ENCODE data around the gene PARD3B. TPM values are rescaled to one million over a fixed set of nuclear protein-coding genes. Genes with fewer than 3 reads are reported as not detected.

PARD3B gene
- total RNA-seq, 1 experiment from 2014 or later: 0.37 TPM

DNA sequence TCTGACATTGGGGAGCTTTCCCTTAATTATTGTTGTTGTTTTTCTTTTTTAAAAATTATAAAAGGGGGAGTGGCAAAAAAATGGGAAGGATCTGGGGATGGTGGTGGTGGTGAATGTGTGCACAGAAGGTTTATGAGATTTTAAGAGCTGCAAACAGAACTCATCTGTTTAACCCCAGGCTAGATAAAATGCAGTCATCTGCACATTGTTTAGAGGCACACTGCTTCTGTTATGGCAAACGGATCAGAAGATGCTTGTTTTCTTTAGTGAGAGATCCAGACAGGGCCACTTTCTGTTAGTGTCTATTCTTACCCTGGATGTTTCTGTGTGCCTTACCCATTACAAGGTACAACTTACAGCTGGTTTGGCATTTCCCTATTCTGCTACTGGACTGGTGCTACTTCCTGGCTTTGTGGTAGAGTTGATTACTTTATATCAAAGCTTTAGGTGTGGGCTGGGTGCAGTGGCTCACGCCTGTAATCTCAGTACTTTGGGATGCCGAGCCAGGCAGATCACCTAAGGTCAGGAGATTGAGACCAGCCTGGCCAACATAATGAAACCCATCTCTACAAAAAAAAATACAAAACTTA, 1068.8 kb downstream of the PARD3B start:
- in situ Hi-C loops (cut with HindIII; ENCODE audit: low pct_unique_long_range_greater_than_20kb, low sequenced_read_pairs): no loop called here
- no peak for DNase-seq (ENCODE audit: low read depth, low spot score)

DNA sequence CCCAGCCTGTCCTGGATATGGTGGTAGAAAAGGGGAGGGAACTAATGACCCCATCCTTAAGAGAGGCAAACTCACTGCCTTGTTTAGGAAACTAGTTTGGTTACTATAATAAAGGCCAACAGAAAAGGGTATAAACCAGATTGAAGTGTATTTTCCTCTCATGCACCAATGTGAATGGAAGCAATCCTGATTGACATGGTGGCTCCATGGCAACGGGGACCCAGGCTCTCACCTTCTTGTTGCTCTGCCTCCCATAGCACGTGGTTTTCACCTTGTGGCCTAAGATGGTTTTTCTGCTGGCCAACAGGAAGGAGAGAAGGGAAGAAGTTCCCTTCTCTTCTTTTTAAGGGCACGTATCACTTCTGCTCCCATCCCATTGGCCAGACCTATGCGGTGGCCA, 1069.7 kb downstream of the PARD3B start:
- in situ Hi-C loops (cut with HindIII; ENCODE audit: low pct_unique_long_range_greater_than_20kb, low sequenced_read_pairs): no loop called here
- DNase-seq (ENCODE audit: low read depth, low spot score): no peak

DNA sequence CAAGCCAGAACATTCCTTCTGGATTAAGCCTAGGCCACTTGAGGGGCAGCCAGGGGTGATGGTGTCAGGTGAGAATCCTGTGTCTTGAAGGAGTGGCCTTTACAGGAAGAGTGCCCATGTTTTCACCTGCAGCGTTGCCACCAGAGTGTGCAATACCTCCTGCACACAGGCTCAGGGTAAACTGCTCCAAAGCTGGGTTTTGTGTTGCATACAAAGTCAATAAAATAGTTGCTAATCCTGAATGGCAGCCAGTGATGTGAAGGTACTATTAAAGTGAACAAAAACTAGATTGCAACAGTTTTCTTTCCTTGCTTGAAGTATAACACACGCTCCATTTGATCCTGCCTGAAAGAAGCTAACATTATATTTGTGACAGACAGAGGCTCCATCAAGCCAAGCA, 1072.6 kb downstream of the PARD3B start:
- no peak for DNase-seq (ENCODE audit: low read depth, low spot score)
- in situ Hi-C loops (cut with HindIII; ENCODE audit: low pct_unique_long_range_greater_than_20kb, low sequenced_read_pairs): no loop called here

DNA sequence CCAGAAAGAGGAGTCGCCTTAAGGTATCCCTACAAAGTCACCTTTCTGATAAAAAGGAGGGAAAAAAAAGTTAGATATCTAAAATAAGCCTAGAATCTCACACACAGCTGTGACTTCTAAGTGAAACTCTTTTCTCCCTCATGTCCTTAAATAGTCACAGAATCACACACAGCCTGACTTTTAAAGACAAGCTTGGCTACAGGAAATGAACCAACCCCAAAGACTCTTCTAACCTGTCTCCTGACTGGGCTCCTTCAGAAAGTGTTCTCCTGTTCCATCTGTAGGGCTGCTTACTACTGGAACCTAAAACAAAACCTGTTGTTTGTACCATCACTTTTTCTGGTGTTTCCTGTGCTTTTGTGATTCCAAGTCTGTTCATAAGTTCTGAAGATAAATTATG, 1074.3 kb downstream of the PARD3B start:
- DNase-seq (ENCODE audit: low read depth, low spot score): no peak
- in situ Hi-C loops (cut with HindIII; ENCODE audit: low pct_unique_long_range_greater_than_20kb, low sequenced_read_pairs): no loop called here

DNA sequence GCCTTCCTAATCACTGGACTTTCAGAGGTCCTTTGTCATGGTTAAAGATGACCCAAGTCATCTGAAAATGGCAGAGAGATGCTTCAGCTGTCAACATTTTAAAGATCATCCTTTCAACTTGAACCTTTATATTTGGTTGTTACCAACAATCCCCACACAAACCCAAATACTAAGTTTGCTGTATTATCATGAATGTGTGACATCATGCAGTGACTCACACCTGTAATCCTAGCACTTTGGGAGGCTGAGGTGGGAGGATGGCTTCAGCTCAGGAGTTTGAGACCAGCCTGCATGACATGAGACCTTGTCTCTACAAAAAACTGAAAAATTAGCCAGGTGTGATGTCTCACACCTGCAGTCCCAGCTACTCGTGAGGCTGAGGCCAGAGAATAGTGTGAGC, 1081.8 kb downstream of the PARD3B start:
- no peak for DNase-seq (ENCODE audit: low read depth, low spot score)
- in situ Hi-C loops (cut with HindIII; ENCODE audit: low pct_unique_long_range_greater_than_20kb, low sequenced_read_pairs): no loop called here

DNA sequence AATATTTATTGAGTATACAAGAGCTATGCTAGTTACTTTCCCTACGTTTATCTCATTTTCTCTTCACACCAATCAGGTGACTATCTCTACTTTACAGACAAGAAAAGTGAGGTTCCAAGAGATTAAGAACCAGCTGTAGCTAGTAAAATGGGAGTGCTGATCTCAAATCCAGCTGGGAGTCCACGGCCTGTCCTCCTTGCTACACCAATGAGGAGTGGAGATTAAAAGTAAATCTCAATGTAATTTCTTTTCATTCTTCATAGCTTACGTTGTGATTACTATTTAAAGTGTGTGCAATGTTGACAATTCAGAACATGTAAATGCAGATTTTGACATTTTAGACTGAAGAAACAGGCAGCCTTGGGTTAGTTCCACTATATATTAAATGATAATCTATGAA, 1083.1 kb downstream of the PARD3B start:
- no peak for DNase-seq (ENCODE audit: low read depth, low spot score)
- in situ Hi-C loops (cut with HindIII; ENCODE audit: low pct_unique_long_range_greater_than_20kb, low sequenced_read_pairs): no loop called here

DNA sequence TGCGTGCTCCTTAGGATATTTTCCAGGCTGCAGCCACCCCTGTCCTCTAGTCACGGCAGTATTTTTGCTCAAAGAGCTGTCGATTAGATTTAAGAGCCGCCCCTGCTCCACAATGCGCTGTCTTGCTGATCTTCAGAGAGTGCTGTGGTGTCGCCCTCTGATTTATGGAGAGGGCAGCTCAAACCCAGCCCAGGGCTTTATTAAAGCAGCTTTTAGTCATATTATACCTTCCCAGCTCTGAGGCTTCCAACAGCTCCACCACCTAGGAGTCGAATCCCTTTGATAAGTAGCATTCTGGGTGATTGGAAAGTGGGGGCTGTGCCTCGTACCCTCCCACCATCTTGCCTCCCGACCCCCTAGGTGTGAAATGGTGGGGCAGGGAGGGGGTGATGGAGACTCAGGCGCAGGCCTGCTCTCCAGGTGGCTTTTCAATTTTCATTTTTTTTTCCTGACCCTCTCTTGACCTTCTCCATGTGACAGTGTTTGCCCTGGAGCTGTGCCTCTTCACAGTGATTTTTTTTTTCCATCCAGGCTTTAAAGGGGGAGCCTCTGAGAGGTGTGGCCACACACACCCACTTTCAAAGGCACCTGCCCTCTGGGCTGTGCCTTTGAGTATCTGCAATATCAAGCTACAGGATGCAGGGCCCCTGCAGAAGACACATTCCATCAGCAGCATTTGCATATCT, 1084.0 kb downstream of the PARD3B start:
- in situ Hi-C loops (cut with HindIII; ENCODE audit: low pct_unique_long_range_greater_than_20kb, low sequenced_read_pairs): no loop called here
- no peak for DNase-seq (ENCODE audit: low read depth, low spot score)

DNA sequence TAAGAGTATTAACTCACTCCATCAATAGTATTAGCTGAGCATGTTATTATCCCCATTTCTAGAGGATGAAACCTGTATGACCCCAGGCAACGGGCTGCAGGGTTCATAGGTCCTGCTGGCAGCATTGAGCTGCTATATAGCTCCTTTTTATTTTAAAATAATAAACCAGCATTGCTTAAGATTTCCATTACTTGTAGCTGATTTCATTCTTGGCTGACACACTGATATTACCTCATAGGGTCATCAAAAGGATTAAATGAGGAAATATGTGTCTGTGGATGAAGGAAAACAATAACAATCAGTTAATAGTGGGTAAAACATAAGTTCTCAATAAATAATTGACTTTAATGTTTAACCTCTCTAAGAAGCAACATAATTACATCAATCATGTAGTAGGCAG, 1088.7 kb downstream of the PARD3B start:
- no peak for DNase-seq (ENCODE audit: low read depth, low spot score)
- in situ Hi-C loops (cut with HindIII; ENCODE audit: low pct_unique_long_range_greater_than_20kb, low sequenced_read_pairs): no loop called here

DNA sequence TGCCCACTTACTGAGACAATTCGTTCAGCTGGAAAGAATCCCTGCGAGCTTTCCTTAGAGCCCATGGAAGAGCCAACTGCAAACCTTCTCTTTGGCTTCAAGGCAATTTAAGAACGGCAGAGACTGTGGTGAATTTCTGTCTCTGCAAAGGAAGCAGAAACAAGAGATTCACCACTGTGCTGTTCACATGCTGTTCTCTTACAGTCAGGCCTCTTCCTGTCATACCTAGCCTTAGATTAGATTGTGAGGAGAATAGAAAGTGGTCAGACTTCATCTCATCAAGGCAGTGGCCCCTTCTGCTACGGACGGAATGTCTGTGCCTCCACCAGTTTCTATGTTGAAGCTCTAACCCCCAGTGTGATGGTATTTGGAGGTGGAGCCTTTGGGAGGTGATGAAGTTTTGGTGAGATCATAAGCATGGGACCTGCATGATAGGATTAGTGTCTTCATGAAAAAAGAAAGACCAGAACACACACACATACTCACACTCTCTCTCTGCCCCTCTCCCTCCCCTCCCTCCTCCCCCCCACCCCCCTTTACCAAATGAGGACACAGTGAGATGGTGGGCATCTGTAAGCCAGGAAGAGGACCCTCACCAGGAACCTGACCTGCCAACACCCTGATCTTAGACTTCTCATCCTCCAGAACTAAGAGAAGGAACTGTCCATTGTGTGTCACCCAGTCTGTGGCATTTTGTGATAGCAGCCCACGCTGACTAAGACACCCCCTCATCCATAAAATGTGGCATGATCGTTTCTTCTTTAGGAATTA, 1091.5 kb downstream of the PARD3B start:
- DNase-seq (ENCODE audit: low read depth, low spot score): no peak
- in situ Hi-C loops (cut with HindIII; ENCODE audit: low pct_unique_long_range_greater_than_20kb, low sequenced_read_pairs): no loop called here

DNA sequence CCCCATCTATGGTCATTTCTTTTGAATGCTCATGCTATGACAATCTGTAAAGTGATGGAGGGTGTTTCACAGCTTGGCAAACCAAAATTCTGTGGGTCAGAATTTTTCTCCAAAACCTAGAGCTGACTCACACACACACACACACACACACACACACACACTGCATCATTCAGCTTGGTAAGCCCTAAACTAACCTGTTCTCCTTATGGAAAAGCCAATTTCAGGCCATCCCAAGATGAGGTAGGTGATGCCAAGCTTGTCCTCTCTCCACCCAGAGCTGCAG, 1092.0 kb downstream of the PARD3B start:
- in situ Hi-C loops (cut with HindIII; ENCODE audit: low pct_unique_long_range_greater_than_20kb, low sequenced_read_pairs): no loop called here
- DNase-seq (ENCODE audit: low read depth, low spot score): no peak

DNA sequence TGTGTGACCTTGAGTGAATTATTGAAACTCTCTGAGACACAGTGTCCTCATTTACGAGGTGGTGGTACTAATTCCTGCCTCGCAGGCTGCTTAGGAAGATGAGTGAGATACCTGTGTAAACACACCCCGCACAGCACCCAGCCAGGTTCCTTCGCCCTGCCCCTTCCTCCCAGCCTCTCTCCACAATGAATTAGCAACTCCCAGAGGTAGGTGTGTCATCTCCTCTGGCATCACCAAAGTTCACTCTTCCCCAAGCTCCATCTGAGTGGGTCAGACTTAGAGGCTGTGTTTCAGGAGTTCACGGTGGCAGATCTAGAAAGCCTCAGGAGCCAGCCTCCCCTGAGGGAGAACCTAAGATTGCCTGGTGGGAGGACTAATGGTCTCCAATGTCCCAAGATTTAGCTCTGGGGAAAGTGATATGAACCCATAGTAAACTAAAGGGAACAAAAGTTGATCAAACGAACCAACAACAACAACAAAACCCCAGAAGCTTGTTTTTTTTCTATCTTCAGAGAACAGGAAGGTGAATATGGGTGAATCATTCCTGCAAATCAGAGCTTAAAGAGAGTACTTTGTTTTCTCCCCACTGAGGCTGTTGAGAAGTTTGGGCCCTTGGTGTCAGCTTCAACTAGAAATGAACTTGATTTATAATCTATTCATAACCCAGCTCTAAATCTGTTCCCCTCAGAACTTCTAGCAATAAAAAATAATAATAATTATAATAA, 1092.7 kb downstream of the PARD3B start:
- no peak for DNase-seq (ENCODE audit: low read depth, low spot score)
- in situ Hi-C loops (cut with HindIII; ENCODE audit: low pct_unique_long_range_greater_than_20kb, low sequenced_read_pairs): no loop called here

DNA sequence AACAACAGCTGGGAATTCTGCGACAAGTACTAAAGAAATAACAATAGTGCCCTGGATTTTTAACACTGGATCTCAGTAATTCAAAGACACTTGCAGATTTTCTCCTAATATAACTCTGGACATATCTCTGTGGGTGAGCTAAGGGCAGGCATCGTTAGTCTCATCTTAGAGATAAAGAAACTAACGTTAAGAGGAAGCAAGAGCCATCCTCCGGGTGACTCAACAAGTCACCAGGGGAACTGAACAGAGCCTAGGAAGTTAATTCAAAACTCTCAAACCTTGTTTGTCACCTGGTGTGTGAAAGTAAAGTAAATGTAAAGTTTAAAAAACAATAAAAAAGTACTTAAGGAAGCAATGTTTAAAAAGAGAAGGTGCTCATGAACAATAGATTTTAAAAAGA, 1095.4 kb downstream of the PARD3B start:
- DNase-seq (ENCODE audit: low read depth, low spot score): no peak

DNA sequence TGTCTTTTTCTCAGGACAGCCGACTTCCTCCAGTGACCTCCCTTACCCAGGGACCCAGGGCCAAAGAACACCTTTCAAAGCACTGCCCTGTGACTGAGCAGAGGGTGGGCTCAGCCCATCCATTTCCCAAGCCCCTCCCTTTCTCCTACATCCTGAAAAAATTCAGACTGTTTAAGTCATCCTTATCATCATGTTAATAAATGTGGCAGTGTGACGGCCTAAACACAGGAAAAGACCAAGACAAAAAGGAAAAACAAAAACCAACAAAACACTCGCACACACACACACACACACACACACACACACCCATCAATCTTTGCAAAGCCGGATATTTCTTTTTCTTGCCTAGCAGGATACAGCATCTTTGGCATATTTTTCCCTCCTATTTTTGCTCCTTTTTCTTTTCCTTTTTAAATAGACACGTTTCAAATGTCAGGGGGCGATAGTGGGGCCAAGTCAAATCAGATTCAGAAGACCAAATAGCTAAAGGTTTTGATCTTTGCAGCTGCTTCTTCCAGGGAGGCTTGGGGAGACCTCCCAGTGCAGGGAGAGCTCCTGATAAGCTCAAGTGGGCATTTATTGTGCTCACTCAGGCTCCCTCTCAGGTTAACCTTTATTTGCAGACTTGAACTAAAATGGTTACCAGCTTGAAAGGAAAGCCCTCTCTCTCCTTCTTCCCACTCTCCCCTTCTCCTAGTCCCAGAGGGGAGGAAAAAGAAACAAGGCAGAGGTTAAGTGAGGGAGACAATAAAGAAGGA, 1097.5 kb downstream of the PARD3B start:
- in situ Hi-C loops (cut with HindIII; ENCODE audit: low pct_unique_long_range_greater_than_20kb, low sequenced_read_pairs): no loop called here
- DNase-seq (ENCODE audit: low read depth, low spot score): no peak

More for the DNA sequence above, 1095.4 kb downstream of the PARD3B start:
- in situ Hi-C loops (cut with HindIII; ENCODE audit: low pct_unique_long_range_greater_than_20kb, low sequenced_read_pairs): no loop called here

DNA sequence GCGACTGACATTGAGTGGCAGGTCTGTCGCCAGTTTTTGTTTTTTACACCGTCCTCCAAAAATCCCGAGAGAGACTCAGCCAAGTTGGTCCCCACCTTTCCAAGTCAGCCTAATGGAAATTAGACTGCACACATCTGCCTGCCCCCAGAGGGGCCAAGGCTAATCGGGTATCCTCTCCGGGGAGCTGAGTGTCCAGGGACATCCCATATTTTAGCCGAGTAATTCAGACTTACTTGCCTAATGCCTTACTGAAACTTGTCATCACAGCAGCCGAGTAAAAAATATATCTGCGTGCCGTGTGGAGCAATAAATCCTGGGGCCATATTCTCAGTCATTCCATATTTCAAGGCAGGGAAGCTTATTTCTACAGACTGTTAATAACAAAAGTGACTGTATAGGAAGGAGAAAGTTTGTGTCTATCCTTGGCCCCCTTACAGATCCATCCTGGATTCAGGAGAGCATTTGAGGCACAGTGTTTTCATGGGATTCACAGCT, 1098.2 kb downstream of the PARD3B start:
- no peak for DNase-seq (ENCODE audit: low read depth, low spot score)
- in situ Hi-C loops (cut with HindIII; ENCODE audit: low pct_unique_long_range_greater_than_20kb, low sequenced_read_pairs): no loop called here

DNA sequence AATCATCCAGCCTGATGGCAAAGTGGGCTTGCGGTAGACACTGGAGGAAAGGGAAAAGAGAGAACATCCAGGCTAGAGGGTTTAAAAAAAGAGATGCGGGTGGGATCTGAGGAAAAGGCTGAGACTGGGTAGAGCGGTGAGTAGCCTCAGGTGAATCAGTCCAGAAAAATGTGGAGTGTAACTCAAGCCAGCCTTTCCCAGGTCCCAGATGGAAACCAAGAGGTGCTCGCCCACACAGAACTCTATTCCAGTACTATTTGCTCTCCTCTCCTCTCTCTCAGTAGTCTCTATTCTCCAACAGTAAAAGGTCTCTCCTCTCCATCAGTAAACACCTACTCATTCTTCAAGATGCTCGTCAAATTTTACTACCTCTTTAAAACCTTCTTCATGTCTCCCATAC, 1098.7 kb downstream of the PARD3B start:
- no peak for DNase-seq (ENCODE audit: low read depth, low spot score)
- in situ Hi-C loops (cut with HindIII; ENCODE audit: low pct_unique_long_range_greater_than_20kb, low sequenced_read_pairs): no loop called here

DNA sequence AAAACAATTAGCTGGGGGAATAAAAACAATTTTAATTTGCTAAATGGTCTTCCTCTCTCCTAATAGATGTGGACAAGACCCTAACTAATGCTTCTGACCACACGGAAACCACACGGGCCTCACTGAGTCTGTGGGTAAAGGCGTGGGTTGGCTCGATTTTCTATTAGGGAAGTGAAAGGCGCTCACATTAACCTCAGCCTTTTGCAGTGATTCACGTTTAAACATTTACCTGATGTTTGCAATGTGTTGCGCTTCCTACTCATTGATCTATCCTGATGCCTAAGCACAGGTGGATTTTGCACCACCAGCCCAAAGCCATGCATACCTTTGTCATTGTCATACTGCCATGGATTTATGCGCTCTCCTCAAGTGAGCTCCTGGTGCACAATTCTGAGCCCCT, 1101.4 kb downstream of the PARD3B start:
- in situ Hi-C loops (cut with HindIII; ENCODE audit: low pct_unique_long_range_greater_than_20kb, low sequenced_read_pairs): no loop called here
- DNase-seq (ENCODE audit: low read depth, low spot score): no peak

DNA sequence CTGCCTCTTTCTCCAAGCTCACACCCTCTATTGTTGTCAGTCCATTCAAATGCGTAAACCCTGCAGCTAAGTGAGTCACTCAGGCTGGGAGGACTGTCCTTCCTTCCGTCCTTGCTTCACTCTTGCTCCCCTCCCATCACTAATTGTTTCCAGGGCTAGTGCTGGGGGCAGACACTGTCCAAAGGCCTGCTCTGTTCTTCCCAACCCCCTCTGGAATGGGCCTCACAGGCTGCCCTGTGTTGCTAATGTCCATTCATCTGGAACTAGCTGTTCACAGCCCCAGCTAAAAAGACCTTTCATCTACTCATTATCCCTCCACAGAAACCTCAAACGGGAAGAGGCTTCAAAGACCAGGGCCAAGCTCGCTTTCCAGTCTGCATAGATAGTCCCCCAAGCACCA, 1105.2 kb downstream of the PARD3B start:
- peak; percentile 45 for DNase-seq (ENCODE audit: low read depth, low spot score)
- in situ Hi-C loops (cut with HindIII; ENCODE audit: low pct_unique_long_range_greater_than_20kb, low sequenced_read_pairs): no loop called here

DNA sequence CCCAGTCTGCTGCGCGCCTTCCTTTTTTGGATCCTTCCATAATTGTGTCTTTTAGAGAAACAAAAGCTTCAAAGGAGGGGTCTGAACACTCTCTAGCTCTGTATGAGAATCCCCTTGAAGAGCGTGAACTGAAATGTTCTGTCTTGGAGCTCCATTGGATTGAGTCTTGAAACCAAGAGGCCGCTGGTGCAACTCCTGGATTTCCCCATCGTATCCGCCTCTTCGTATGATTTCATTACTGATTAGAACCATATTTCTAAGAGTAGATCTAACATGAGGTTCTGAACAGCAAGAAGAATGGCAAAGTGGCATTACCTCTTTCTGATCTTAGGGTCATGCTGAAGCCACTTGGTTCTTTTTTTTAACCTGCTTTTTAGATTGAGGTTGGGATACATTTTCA, 1105.7 kb downstream of the PARD3B start:
- in situ Hi-C loops (cut with HindIII; ENCODE audit: low pct_unique_long_range_greater_than_20kb, low sequenced_read_pairs): no loop called here
- DNase-seq (ENCODE audit: low read depth, low spot score): no peak
